Hematopoietic multipotent progenitor cell treated with erythropoietin and hydrocortisone succinate and interleukin-3 and kit ligand, for 15 days (in vitro differentiated cells): ENCODE measurements around the gene ASIC1.

Experiments
- DNase-seq: peaks from one replicate; pipeline ENCODE4 v3.0.0-alpha.2; 2015; ENCODE audit warnings: low spot score

ASIC1 gene

DNA sequence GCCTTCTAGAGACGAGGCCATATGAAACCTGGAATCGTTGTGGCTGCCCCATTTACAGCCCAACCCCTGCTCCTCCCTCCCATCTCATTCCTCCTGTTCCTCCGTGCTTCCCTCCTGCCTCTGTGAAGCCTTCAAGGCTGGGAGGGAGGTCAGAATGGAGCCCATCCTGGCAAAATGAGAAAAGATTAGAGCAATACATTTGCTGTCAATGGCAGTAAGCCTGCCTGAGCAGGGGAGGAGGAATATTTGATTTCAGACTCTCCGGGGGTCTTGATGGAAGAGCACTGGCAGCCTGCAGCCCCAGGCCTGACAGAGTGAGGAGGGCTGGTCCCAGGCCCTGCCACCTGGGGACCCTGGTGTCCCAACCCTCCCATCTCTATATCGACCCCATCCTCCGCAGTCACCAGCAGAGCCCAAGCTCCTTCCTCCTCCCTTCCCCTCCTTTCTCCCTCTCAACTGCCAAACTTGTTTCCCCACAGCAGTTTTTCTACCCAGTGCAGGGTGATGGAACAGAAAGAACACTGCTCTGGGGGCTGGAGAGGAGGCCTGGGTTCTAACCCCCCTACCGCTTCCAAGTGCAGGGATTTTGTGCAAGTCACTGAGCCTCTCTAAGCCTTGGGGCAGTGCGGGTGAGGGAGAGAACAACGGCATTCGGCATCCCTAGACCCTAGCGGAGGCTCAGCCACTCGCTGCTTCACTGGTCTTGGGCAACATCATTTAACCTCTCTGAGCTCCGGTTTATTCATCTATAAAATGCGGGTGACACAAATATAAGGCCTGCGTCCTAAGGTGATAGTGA is 16.1 kb upstream of the ASIC1 start:
- DNase-seq = no peak

DNA sequence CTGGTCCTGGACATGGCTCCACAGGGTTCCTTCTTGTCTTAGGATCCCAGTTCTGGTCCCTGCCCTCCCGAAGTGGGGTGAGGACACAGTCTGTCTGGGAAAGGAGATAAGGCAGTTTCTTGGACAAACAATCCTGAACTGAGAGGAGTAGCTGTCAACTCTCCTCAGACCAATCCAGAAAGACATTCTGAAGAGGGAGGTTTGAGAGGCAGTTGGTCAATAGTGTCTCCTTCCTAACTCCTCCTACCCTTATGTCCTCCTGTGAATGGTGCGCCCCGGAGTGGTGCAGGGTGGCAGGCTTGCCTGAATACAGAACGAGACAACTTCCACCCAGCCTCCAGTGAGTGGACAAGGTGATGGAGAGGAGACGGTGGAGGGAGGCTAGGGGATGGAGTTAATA is 15.4 kb upstream of the ASIC1 start:
- DNase-seq = no peak

DNA sequence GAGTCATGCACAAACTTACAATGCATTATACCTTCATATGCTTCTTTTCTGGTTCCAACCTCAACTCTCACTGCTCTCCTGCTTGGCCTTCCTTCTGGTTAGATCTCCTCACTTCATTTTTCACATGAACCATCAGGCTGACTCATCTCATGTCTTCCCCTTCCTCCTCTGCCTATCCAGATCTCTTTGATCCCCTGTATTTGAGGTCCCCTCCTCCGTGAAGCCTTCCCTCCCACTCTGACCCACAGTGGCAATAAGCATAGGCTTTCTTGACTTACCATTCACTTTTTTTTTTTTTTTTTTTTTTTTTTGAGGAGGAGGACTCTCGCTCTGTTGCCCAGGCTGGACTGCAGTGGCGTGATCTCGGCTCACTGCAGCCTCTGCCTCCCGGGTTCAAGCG is 14.7 kb upstream of the ASIC1 start:
- no peak for DNase-seq

DNA sequence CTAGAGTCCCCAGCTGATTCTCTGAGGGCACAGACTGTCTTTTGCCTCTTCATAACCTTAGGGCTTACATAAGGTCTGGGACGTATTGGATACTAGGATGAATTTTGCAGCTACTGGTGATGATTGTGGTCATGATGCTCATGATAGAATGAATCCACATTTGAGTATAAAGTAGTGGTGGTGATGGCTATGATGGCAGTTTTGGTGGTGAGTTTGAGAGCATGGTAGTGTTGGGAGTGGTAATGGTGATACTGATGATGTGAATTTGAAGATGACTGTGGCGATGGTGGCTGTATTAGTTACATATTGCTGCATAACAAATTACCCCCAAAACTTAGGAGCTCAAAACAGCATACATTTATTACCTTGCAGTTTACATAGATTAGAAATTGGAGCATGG is 14.1 kb upstream of the ASIC1 start:
- no peak for DNase-seq

DNA sequence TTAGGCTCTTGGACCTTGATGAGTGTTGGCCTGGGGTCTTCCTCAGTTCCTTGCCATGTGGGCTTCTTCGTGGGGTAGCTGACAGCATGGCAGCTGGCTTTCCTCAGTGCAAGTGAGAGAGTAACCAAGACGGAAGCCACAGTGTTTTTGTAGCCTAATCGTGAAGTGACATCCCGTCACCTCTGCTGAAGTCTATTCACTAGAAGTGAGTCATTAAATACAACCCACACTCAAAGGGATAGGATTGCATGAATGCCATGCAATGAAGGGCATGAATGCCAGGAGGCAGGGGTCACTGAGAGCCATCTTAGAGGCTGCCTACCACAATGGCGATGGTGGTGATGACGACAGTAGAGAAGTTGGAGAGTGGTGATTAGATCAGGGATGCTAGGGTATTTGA is 13.5 kb upstream of the ASIC1 start:
- no peak for DNase-seq

DNA sequence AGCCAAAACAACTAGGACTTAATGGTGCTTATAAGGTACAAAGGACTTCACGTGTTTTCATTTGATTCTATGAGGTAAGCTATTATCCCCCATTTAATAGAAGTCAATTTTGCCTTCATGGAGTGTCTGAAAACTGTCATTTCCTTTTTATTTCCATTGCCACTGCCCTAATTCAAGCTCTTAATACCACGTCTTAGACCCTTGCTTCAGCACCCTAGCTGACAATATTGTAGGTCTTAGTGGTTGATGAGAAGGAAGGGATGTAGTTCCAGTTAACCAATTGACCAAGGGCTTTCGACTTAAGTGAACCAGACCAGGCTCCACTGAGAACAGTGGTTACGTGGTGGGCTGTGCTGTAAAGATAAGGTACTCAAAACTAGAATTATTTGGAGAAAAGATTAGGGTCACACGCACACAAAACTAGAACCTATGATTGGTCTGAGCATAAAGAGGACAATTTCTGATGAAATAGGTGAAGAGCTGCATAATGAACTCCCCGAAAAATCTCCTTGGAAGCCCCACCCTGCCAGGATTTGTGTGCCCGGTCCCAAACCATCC is 9.6 kb upstream of the ASIC1 start:
- peak; percentile 40 for DNase-seq

DNA sequence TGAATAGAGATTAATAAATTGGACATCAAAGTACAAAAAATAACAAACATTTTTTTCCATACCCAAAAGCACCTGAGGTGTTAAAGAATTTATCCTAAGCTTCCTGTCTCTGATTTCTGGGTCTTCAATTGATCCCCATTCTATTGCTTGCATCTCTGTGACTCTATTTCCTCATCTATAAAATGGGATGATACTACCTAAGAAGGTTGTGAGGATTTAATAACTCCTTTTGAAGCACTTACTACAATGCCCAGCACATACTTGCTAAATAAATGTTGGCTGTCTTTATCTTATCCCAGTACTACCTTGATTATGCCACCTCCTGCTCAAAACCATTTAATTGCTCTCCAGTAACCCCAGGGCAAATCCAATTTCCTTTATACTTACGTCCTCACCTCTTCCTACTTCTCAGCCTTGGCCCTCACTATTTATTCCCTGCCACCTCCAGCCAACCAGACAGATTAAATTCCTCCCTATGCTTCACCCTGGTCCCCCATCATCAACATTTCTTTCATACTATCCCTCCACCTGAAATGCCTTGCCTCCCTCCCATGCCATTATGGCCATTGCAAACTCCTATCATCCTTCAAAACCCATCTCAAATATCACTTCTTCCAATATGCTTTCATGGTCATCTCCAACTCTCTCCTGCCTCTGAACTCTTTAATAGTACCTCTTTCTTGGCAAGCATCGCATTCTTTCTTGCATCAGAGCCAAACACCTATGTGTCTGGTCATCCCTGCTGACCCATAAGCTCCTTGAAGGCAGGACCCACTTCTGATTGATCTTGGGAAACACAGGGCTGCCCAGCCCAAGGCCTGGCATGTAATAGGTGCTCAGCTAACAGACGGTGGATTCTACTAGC is 7.9 kb upstream of the ASIC1 start:
- DNase-seq = no peak

DNA sequence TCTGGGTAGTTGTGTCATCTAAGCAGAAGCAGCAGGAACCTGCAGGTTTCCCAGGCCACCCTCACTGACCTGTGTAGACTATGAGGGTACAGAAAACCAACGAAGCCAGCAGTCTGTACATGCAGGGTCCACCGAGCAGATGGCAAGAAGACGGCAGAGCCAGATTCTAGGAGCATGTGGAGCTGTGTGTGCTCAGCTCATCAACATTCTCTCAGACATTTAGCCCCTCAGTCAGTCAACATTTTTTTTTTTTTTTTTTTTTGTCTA is 7.3 kb upstream of the ASIC1 start:
- no peak for DNase-seq

DNA sequence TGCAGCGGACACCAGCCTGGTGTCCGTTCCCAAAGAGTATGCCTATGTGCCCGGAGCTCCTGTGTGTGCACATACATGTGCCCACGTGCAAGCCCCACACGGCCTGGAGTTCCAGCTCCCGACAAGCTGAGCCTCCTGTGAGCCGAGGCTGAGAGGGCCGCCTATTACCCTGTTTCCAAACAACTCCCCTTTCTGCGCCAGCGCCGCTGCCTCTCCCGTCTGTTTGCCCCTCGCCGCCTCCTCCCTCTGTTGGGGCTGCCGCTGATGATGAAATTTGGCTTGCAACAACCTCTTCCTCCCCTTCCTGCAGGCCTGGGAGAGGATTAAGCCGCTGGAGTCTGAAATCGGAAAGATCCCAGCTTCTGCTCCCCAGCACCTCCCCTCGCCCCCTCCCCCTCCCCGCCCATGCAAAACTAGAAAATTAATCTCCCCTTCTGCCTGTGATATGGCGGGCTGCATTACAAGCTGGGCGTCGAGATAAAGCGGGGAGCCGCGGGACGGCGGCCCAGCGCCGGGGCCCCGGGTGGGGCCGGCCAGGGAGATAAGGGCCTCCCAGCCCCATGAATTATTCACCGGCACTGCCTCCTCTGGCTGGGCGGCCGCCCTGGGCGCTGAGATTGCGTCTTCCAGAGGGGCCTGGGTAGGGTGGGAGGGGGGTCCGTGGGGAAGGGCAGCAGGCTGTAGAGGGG is 6.8 kb upstream of the ASIC1 start:
- peak; percentile 94 for DNase-seq

DNA sequence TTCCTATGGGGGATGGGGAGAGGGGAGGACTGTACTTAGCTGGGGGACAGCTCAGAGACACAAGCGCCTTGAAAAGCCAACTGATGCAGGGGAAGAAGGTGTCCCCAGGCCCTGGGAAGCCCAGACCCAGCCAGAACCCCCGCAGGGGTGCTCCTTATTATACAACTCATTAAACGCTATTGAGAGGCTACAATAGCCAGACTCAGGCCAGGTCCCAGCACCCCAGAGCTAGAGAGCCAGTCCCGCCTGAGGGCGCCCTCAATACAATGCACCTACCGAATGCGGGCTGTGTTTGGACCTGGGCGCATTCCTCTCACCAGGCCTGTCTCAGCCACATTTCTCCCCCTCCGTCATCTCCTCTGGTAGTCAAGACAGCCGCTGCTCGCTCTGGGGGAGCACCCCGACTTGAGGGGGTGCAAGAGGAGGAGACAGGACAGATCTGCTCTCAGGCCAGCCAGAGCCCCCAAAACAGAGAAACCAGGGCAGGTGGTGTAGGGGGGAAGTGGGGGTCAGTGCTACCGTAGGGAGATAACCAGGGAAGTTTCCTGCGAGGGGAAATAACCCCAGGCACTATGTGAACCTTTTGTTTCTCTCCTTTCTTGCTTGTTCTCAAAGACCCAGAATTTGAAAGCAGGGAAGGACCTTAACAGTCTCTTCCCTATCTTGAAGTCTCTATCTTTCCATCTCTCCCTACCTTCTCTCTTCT is 6.1 kb upstream of the ASIC1 start:
- DNase-seq = no peak

DNA sequence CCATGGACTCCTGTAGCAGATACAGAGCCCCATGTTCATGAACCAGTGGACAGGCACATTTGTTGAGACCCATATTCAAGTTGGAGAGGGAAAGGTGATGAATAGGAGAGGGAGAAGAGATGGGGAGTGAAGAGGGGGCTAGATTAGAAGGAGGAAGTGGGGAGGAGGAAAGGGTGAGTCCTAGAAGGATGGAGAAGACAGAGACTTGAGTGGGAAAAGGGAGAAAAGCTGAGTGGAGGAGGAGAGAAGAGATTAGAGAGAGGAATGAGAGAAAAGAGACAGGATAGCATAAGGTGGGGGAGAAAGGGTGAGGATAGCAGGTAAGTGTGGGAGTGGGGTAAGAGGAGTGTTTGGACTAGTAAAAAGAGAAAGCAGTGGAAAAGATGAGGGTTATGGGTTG is 4.9 kb upstream of the ASIC1 start:
- no peak for DNase-seq

DNA sequence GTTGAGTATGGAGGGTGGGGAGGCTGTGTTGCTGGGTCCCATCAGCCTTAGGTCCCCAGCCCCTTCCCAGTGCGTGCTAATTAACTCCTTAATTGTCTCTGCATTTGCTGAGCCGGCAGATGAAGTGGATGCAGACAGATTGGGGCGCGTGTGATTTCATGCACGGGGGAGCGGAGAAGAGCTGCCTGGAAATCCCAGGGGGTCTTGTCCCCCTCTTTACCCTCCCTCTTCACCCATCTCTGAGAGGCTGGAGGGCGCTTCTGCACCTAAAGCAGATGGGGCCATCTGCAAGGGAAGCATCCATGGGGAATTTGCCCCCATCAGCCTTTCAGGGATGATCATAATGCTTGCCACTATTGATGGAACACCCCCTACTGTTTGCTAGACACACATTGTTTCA is 4.4 kb upstream of the ASIC1 start:
- DNase-seq = no peak

DNA sequence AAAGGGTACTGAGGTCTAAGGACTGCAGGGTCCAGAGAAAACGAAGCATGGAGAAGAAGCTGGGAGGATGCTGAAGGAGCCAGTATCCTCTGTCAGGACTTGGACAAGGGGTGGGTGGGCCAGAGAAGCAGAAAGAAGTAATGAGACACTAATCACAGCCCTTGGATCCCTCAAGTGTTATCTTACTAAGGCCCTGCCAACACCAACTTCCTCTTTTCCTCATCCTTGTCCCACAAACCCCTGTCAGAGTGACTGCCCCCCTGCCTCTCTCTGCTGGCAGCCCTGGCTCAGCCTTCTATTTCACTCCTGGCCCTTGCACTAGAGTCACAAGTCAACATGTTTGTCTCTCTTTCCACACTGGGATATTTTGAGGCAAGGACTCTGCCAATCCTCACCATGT is 3.8 kb upstream of the ASIC1 start:
- DNase-seq = no peak

DNA sequence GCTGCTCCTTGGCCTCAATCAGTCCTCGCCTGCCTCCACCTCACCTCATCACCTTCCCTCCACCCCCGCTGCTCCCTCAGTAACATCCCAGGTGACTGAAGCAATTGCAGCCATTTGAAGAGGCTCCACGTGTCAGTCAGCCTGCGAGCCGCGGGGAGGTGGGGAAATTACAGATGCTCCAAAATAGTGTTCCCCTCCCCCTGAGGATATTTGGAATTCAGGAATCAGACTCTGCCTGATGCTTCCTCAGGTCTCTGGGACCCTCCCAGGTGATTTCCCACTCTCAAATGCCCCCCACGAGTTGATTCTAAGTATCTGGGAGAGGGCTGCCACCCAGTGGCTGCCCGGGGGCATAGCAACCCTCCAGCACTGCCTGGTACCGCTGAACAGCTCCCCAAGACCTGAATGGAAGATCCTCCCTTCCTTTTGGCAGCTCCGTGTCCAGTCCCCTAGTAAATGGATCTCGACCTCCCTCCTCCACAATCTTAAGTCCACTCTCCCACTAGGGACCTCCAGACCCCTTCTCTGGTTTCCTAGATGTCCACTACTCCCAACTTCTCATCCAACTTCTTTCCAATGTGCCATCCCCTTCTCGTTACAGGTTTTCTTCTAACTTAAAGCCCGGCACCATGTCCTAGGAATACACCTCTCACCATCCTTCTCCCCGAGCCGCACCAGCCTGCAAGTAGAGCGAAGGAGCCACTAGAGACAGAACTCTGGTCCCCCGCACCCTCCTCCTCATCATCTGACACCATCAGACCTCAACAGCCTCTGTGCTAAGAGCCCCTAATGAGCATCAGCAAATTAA is 1.4 kb upstream of the ASIC1 start:
- DNase-seq = peak; percentile 66

DNA sequence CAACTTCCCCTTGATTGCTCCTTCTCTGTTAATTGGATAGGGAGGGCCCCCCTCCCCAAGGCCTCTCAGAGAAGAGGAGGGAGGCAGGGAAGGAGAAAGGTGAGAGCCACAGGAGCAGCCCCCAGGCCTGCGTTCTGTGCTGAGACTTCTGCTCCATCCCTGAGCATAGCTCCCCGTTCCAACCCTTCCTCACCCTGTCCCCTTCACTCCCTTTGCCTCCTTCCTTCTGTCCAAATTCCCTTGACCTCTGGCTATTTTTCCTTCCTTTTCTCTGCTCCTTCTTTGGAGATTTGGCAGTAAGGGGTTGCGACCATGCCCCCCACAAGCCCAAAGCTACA is 788 bp upstream of the ASIC1 start:
- DNase-seq = no peak

DNA sequence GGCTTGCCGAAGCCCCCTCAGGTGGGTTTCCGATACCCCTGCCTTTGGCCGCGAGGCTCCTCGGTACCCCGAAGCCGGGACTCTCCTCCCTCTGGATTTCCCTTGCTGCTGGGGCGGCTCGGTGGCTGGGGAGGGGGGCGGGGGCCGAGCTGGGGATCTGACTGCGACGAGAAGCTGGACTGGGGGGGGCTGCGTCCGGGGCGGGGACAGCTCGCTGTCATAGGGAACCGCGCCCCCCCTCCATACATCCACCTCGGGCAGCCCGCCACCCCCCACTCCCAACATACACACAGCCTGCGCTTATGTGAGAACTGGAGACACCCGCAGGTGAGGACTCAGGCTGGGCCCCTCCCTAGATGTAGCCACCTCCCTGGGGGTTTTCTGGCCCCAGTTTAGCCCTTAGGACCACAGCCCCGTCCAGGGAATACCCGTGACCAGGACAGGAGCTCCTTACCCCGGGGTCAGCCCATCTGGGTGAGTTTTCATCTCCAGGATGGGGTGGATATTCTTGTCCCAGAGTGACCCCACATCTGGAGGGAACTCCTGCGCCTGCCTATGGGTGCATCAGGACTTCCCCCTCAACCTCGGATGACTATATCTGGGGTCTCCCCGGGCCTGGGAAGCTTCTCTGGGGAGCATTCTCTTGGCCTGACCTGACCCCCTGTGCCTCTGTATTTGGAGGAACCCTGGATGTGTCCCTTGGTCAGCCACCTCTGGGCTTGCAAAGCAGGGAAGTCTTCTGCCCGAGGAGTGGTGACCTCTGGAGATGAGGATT is 687 bp downstream of the ASIC1 start:
- DNase-seq = no peak

DNA sequence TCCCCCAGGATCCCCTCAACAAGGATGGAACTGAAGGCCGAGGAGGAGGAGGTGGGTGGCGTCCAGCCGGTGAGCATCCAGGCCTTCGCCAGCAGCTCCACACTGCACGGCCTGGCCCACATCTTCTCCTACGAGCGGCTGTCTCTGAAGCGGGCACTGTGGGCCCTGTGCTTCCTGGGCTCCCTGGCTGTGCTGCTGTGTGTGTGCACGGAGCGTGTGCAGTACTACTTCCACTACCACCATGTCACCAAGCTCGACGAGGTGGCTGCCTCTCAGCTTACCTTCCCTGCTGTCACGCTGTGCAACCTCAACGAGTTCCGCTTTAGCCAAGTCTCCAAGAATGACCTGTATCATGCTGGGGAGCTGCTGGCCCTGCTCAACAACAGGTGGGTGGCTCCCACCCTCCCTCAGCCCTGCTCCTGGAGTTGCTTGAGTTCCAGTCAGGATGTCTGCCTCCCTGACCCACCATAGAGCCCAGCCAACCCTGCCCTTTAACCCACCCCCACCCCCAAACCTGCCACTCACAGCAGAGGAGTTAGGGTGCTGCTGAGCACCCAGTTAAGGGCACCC is 1.4 kb downstream of the ASIC1 start:
- DNase-seq = no peak

DNA sequence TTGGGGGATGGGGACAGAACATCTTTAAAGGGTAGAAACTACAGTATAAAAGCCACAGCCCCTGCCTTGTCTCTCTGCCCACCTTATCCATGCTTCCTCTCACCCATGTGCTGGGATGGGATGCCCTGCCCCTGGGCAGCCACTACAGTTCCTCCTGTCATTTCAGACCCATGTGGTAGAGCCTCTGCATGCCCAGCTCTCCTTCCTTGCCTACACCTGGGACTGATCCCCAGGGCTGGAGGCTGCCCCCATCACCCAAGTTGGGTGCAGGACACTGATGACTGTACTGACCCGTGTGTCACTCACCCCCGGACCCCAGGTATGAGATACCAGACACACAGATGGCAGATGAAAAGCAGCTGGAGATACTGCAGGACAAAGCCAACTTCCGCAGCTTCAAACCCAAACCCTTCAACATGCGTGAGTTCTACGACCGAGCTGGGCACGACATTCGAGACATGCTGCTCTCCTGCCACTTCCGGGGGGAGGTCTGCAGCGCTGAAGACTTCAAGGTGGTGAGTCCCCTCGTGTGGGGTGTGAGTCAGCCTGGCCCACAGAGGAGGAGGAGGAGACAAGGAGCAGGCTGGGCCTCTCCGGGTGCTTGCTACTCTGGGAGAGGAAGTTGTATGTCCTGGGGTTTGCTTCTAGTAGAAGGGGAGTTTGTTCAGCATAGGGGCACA is 2.2 kb downstream of the ASIC1 start:
- DNase-seq = no peak

DNA sequence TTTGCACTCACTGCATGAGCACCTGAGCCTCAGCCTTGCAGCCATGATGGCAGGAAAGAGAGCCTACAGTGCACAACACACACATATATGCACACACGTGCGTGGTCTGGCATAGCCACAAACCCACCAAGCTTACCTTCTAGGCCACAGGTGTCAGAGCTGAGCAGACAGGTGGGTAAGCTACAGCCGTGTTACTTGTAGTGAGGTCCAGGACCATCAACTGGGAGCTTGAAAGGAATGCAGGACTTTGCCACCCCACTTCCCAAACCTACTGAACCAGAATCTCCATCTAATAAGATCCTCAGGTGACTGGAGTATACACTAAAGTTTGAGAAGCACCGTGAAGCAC is 2.7 kb downstream of the ASIC1 start:
- no peak for DNase-seq

DNA sequence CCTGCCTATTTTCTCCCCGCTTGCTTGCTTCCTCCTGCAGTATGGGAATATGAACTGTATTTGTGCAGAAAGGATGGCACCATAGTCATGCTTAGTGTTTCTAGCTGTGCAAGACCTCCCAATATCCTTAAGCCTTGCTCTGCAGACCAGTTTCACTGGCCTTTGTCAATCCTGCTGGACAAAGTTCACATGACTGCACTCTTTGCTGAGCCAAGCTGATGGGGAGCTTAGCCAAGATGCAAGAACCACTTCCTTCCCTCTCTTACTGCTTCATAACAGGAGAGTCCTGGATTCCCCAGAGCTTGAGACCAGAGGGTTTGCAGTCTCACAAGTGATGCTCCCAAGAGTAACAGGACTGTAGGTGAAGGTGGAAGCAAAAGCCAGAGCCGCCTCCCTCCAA is 3.8 kb downstream of the ASIC1 start:
- DNase-seq = no peak
